HCT116 (cell line): ENCODE results near the gene FBXW4. TPM values are rescaled to one million over a fixed set of nuclear protein-coding genes. Genes with fewer than 3 reads are reported as not detected.

ENCODE experiments used
- ATAC-seq: fragments of 200-7000 bp; cut with Tn5 transposase; 2 replicates; pipeline ENCODE4 v1.9.1; 2020; ENCODE audit warnings: mild to moderate bottlenecking, moderate library complexity
- BruUV-seq: library from RNA; stranded (reverse); fragments of 400-500 nt; replicated peaks from 2 replicates; lab custom pipeline; 2021; lab: Mats Ljungman, UMichigan
- CTCF ChIA-PET: fragments of 300-600 bp; sonication (Branson Sonifier 250); formaldehyde crosslinking; loops from one replicate; lab custom pipeline; 2021; ENCODE audit warnings: antibody characterized with exemption; lab: Charles Lee
- POLR2A ChIA-PET: fragments of 300-600, 350-600 bp; sonication (Branson Sonifier 250); formaldehyde crosslinking; loops from one replicate; lab custom pipeline; 2021; ENCODE audit warnings: antibody characterized with exemption; lab: Charles Lee
- RAD21 ChIA-PET, 2 experiments: fragments of 300-600 bp; sonication (Branson Sonifier 250); formaldehyde crosslinking; loops; one replicate each; lab custom pipeline; 2023; ENCODE audit warnings: low total read pairs in 2 of 2; ENCODE audit not compliant: uncharacterized antibody in 2 of 2, unreplicated experiment in 2 of 2, low non-redundant PET in 1 of 2; lab: Charles Lee
- DNase-seq: peaks from one replicate; pipeline ENCODE4 v3.0.0-alpha.2; 2010; ENCODE audit warnings: low read depth, low spot score
- H2AFZ ChIP-seq: fragments of 200-600 bp; shearing (Covaris generic), sonication (generic); 2 replicates; pipeline ENCODE4 v1.6.1; 2017; ENCODE audit warnings: low read depth, mixed run types, mixed read lengths, antibody characterized with exemption, low read length; ENCODE audit not compliant: poor library complexity, severe bottlenecking
- H3K27ac ChIP-seq: 2 replicates; pipeline ENCODE4 v1.5.1; 2012; ENCODE audit warnings: low read depth, low read length
- H3K27me3 ChIP-seq: fragments of 200-600 bp; sonication (generic); 2 replicates; pipeline ENCODE4 v1.6.1; 2016; ENCODE audit warnings: mixed run types, low read length, mixed read lengths; ENCODE audit not compliant: insufficient read depth
- H3K36me3 ChIP-seq, 2 experiments: fragments of 200-500 bp in 1 of 2; fragments of 200-600 bp in 1 of 2; sonication (Bioruptor generic) in 1 of 2; sonication (generic) in 1 of 2; 2 replicates each; pipeline versions ENCODE4 v1.5.1 to v1.6.1; 2014 to 2016; ENCODE audit warnings: low read length in 2 of 2, inconsistent platforms in 1 of 2, mixed read lengths in 1 of 2, mixed run types in 1 of 2; ENCODE audit not compliant: insufficient read depth in 2 of 2, control insufficient read depth in 1 of 2
- H3K4me1 ChIP-seq, 2 experiments: fragments of 200-600 bp in 1 of 2; sonication (generic) in 1 of 2; 2 replicates each; pipeline versions ENCODE4 v1.5.1 to v1.6.1; 2012 to 2017; ENCODE audit warnings: low read length in 2 of 2, inconsistent platforms in 1 of 2, mild to moderate bottlenecking in 1 of 2, mixed read lengths in 1 of 2, mixed run types in 1 of 2, moderate library complexity in 1 of 2; ENCODE audit not compliant: insufficient read depth in 2 of 2, control insufficient read depth in 1 of 2
- H3K4me2 ChIP-seq: fragments of 200-600 bp; sonication (generic); 2 replicates; pipeline ENCODE4 v1.6.1; 2017; ENCODE audit warnings: mixed run types, low read length, mixed read lengths
- H3K4me3 ChIP-seq, 2 experiments: fragments of 200-600 bp in 1 of 2; sonication (generic) in 1 of 2; replicated peaks in 1 of 2; 2 replicates each; pipeline ENCODE4 v1.5.1; 2011 to 2016; ENCODE audit warnings: low read length in 2 of 2, control low read depth in 1 of 2, low read depth in 1 of 2, mild to moderate bottlenecking in 1 of 2, mixed read lengths in 1 of 2, mixed run types in 1 of 2
- H3K79me2 ChIP-seq: fragments of 200-600 bp; sonication (generic); 2 replicates; pipeline ENCODE4 v1.6.1; 2017; ENCODE audit warnings: mild to moderate bottlenecking, mixed run types, low read length, moderate library complexity, mixed read lengths; ENCODE audit not compliant: insufficient read depth
- H3K9ac ChIP-seq: fragments of 200-600 bp; sonication (generic); 2 replicates; pipeline ENCODE4 v1.6.1; 2016; ENCODE audit warnings: low read length, mixed read lengths
- H3K9me2 ChIP-seq: fragments of 200-600 bp; sonication (generic), shearing (Covaris generic); 2 replicates; pipeline ENCODE4 v1.6.1; 2017; ENCODE audit warnings: mixed run types, mild to moderate bottlenecking, moderate library complexity; ENCODE audit not compliant: insufficient read depth
- H3K9me3 ChIP-seq, 2 experiments: fragments of 200-500 bp in 1 of 2; fragments of 200-600 bp in 1 of 2; sonication (Bioruptor generic) in 1 of 2; sonication (generic) in 1 of 2; 2 replicates each; pipeline ENCODE4 v1.6.1; 2014 to 2017; ENCODE audit warnings: low read length in 2 of 2, mixed read lengths in 2 of 2, inconsistent platforms in 1 of 2, low read depth in 1 of 2, mild to moderate bottlenecking in 1 of 2, mixed run types in 1 of 2, moderate library complexity in 1 of 2; ENCODE audit not compliant: control insufficient read depth in 1 of 2, insufficient read depth in 1 of 2
- H4K20me1 ChIP-seq: fragments of 200-600 bp; sonication (generic), shearing (Covaris generic); 2 replicates; pipeline ENCODE4 v1.6.1; 2017; ENCODE audit warnings: mixed run types, mild to moderate bottlenecking, moderate library complexity; ENCODE audit not compliant: insufficient read depth
- ATF3 ChIP-seq: IDR thresholded peaks from 2 replicates; pipeline ENCODE4 v1.6.1; 2012
- CEBPB ChIP-seq: IDR thresholded peaks from 2 replicates; pipeline ENCODE4 v1.6.1; 2012; ENCODE audit warnings: low read depth
- ELF1 ChIP-seq: IDR thresholded peaks from 2 replicates; pipeline ENCODE4 v1.6.1; 2012; ENCODE audit warnings: low read depth, borderline replicate concordance
- SIN3A ChIP-seq: IDR thresholded peaks from 2 replicates; pipeline ENCODE4 v1.6.1; 2012; ENCODE audit warnings: low read depth
- SP1 ChIP-seq: IDR thresholded peaks from 2 replicates; pipeline ENCODE4 v1.6.1; 2012; ENCODE audit warnings: low read depth
- YY1 ChIP-seq: IDR thresholded peaks from 2 replicates; pipeline ENCODE4 v1.6.1; 2011; ENCODE audit warnings: low read length, low read depth, moderate library complexity, mild to moderate bottlenecking; ENCODE audit not compliant: insufficient replicate concordance; ENCODE audit errors: extremely low read depth
- ZFX ChIP-seq: fragments of 450-650 bp; IDR thresholded peaks from 2 replicates; pipeline ENCODE4 v1.6.1; 2017
- ZNF274 ChIP-seq: fragments of 200-500 bp; sonication (Bioruptor generic); IDR thresholded peaks from 2 replicates; pipeline ENCODE4 v1.6.1; 2014; ENCODE audit warnings: mild to moderate bottlenecking, low read depth, low read length, inconsistent platforms
- intact Hi-C: fragments of 100-400 bp; cut with micrococcal nuclease; formaldehyde crosslinking; loops from 2 replicates; pipeline ENCODE4 v1.10.0; 2022
- total RNA-seq: library from RNA; stranded (reverse); gene quantifications from one replicate; pipeline ENCODE4 v1.2.1, GENCODE V29; 2021; ENCODE audit not compliant: unreplicated experiment
- TF ChIP-seq, protein P1 (sequence below): IDR thresholded peaks from 2 replicates; pipeline ENCODE4 v1.6.1; 2012
- TF ChIP-seq, protein P2 (sequence below), 3 experiments: fragments of 200-600 bp in 1 of 3; sonication (generic) in 1 of 3; IDR thresholded peaks in 2 of 3; conservative IDR thresholded peaks in 1 of 3; 2 replicates each; pipeline ENCODE4 v1.5.1; 2012 to 2017; ENCODE audit warnings: low read depth in 2 of 3, low read length in 2 of 3, antibody characterized with exemption in 1 of 3, borderline replicate concordance in 1 of 3, control low read depth in 1 of 3, mild to moderate bottlenecking in 1 of 3, mixed read lengths in 1 of 3, mixed run types in 1 of 3, moderate library complexity in 1 of 3; ENCODE audit not compliant: insufficient read depth in 1 of 3

The FBXW4 gene
- total RNA-seq, 1 experiment from 2014 or later, result 35.3 TPM

DNA sequence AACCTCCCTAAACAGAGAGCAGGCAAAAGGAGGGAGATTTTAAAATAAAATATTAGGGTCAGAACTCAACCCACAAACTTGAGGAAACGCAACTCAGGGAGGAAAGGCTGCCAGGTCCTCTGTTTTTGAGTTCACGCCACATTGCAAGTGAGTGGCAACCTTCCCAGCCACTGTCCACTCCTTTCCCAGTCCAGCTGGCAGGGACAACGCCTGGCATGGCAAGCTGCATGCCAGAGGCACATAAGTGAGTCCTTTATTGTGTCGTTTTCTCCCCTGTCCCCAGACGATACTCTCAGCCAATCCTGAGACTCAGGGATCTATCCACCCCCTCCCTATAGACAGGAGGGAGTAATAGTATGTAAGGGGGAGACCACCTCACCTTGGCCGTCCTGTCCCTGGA, 22.4 kb downstream of the FBXW4 start:
- no peak overlapping the region for H3K4me3 ChIP-seq
- RAD21 ChIA-PET, result no interaction called here
- H3K9me3 ChIP-seq, result no peaks in the 10 kb centered on the region
- H3K9me2 ChIP-seq, result no peaks in the 10 kb centered on the region
- no peak for ATAC-seq
- BruUV-seq, result no TSS peak
- no peaks in the 10 kb centered on the region for H4K20me1 ChIP-seq
- CTCF ChIA-PET, result no interaction called here
- POLR2A ChIA-PET, result no interaction called here
- intact Hi-C loops, result no loop called here
- H3K4me2 ChIP-seq, result no peak overlapping the region
- no peak overlapping the region for H3K9ac ChIP-seq
- DNase-seq, result no peak
- TF ChIP-seq ELF1 (no peak), ATF3 (no peak), ZFX (no peak)
- TF ChIP-seq, protein P1, sequence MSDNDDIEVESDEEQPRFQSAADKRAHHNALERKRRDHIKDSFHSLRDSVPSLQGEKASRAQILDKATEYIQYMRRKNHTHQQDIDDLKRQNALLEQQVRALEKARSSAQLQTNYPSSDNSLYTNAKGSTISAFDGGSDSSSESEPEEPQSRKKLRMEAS, result no peak
- TF ChIP-seq, protein P2, sequence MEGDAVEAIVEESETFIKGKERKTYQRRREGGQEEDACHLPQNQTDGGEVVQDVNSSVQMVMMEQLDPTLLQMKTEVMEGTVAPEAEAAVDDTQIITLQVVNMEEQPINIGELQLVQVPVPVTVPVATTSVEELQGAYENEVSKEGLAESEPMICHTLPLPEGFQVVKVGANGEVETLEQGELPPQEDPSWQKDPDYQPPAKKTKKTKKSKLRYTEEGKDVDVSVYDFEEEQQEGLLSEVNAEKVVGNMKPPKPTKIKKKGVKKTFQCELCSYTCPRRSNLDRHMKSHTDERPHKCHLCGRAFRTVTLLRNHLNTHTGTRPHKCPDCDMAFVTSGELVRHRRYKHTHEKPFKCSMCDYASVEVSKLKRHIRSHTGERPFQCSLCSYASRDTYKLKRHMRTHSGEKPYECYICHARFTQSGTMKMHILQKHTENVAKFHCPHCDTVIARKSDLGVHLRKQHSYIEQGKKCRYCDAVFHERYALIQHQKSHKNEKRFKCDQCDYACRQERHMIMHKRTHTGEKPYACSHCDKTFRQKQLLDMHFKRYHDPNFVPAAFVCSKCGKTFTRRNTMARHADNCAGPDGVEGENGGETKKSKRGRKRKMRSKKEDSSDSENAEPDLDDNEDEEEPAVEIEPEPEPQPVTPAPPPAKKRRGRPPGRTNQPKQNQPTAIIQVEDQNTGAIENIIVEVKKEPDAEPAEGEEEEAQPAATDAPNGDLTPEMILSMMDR (IDR thresholded peaks at IDR 0.05 in 2 of 3, conservative IDR thresholded peaks at IDR 0.05 in 1 of 3; ENCODE audit: borderline replicate concordance in 1 of 3, insufficient read depth in 1 of 3, low read depth in 2 of 3, low read length in 2 of 3), result no peak
- H3K27me3 ChIP-seq, result no peaks in the 10 kb centered on the region
- no peaks in the 10 kb centered on the region for H3K79me2 ChIP-seq
- no peak overlapping the region for H2AFZ ChIP-seq
- H3K4me1 ChIP-seq, result no peaks in the 10 kb centered on the region
- H3K36me3 ChIP-seq, result peaks cover 0 to 15% of the 10 kb centered on the region in 2 experiments; a peak in 2 of 4 replicates
- no peak overlapping the region for H3K27ac ChIP-seq

DNA sequence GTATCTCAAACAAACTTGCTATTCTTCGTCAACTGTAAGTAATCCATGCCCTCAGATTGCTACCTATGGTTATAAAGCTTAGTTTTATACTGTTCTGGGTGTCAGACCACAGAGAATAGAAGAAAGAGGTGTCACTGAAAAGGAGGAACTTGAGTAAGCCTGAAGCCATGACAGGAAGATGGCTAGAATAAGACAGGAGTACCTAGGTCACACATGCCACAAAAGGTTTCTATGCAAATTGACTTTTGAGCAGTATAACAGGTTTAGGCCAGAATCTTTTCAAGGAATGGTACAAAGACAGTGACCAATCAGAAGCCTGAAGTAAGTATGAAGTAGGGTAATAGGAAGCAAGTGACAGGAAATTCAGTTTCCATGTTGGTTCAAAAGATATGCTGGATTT, 23.5 kb downstream of the FBXW4 start:
- no peak overlapping the region for H3K4me3 ChIP-seq
- peaks cover 0 to 19% of the 10 kb centered on the region in 2 experiments; a peak in 2 of 4 replicates for H3K36me3 ChIP-seq
- DNase-seq (no peak), ATAC-seq (no peak)
- POLR2A ChIA-PET, result no interaction called here
- no peaks in the 10 kb centered on the region for H3K4me1 ChIP-seq
- H3K4me2 ChIP-seq, result no peak overlapping the region
- no peak overlapping the region for H3K27ac ChIP-seq
- H3K9me2 ChIP-seq, result no peaks in the 10 kb centered on the region
- no peaks in the 10 kb centered on the region for H3K9me3 ChIP-seq
- H3K9ac ChIP-seq, result no peak overlapping the region
- BruUV-seq, result no TSS peak
- no peaks in the 10 kb centered on the region for H3K79me2 ChIP-seq
- RAD21 ChIA-PET, result no interaction called here
- intact Hi-C loops, result no loop called here
- H4K20me1 ChIP-seq, result no peaks in the 10 kb centered on the region
- no peaks in the 10 kb centered on the region for H3K27me3 ChIP-seq
- no peak overlapping the region for H2AFZ ChIP-seq
- CTCF ChIA-PET, result no interaction called here
- no peak for TF ChIP-seq CEBPB
- TF ChIP-seq SIN3A, result no peak
- no peak for TF ChIP-seq YY1
- TF ChIP-seq ZNF274, result no peak
- TF ChIP-seq ATF3, result no peak
- TF ChIP-seq, protein P2 (IDR thresholded peaks at IDR 0.05 in 2 of 3, conservative IDR thresholded peaks at IDR 0.05 in 1 of 3; ENCODE audit: borderline replicate concordance in 1 of 3, insufficient read depth in 1 of 3, low read depth in 2 of 3, low read length in 2 of 3), result no peak
- no peak for TF ChIP-seq SP1
